Calu3 (cell line): ENCODE data around the gene ECM1. TPM values are rescaled to one million over a fixed set of nuclear protein-coding genes. Genes with fewer than 3 reads are reported as not detected.

Source experiments
- BruUV-seq: library from RNA; stranded (reverse); fragments of 400-500 nt; replicated peaks from 2 replicates; lab custom pipeline; 2021; lab: Mats Ljungman, UMichigan
- CTCF ChIA-PET: fragments of 300-600 bp; sonication (Branson Sonifier 250); formaldehyde crosslinking; loops from one replicate; lab custom pipeline; 2022; ENCODE audit warnings: antibody characterized with exemption; lab: Charles Lee
- DNase-seq: peaks from one replicate; pipeline ENCODE4 v3.0.0; 2022
- H3K27ac Mint-ChIP-seq: one replicate; pipeline ENCODE4 v1.8.0; 2022; ENCODE audit warnings: mixed read lengths; ENCODE audit not compliant: unreplicated experiment
- H3K27me3 Mint-ChIP-seq: one replicate; pipeline ENCODE4 v1.8.0; 2022; ENCODE audit warnings: mixed read lengths; ENCODE audit not compliant: unreplicated experiment
- H3K36me3 Mint-ChIP-seq: one replicate; pipeline ENCODE4 v1.8.0; 2022; ENCODE audit warnings: mild to moderate bottlenecking, moderate library complexity, mixed read lengths; ENCODE audit not compliant: insufficient read depth, unreplicated experiment
- H3K4me1 Mint-ChIP-seq: one replicate; pipeline ENCODE4 v1.8.0; 2022; ENCODE audit warnings: mild to moderate bottlenecking, low read depth, mixed read lengths; ENCODE audit not compliant: unreplicated experiment
- H3K4me3 Mint-ChIP-seq: one replicate; pipeline ENCODE4 v1.8.0; 2022; ENCODE audit warnings: mild to moderate bottlenecking, low read depth, moderate library complexity, mixed read lengths; ENCODE audit not compliant: unreplicated experiment
- H3K9me3 Mint-ChIP-seq: one replicate; pipeline ENCODE4 v1.8.0; 2022; ENCODE audit warnings: low read depth, mixed read lengths; ENCODE audit not compliant: unreplicated experiment
- intact Hi-C: fragments of 100-400 bp; cut with micrococcal nuclease; formaldehyde crosslinking; loops from one replicate; pipeline ENCODE4 v1.10.0; 2022; ENCODE audit not compliant: unreplicated experiment
- total RNA-seq: library from RNA; stranded (reverse); gene quantifications from 2 replicates; pipeline ENCODE4 v1.2.3, GENCODE V29; 2022
- TF ChIP-seq, protein P1 (sequence below): fragments of 200-600 bp; IDR thresholded peaks from one replicate; pipeline ENCODE4 v1.8.0; 2022; ENCODE audit warnings: antibody characterized with exemption; ENCODE audit not compliant: unreplicated experiment

ECM1 gene
- total RNA-seq, 1 experiment from 2014 or later: 1.6 TPM

DNA sequence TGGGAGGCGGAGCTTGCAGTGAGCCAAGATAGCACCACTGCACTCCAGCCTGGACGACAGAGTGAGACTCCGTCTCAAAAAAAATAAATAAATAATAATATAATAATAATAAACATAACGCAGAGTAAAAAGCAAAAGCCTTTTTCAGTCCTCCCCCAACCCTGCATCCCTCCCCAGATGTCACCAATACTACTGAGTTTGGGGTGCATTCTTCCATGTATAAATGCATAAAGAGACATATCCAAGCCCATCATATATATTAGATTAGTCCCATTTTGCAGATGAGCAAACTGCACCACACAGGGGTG lies 40.4 kb downstream of the ECM1 start:
- CTCF ChIA-PET: interaction anchor here (0.6 to 1.4 kb wide), 4 partner anchors 16 to 73 kb away, joined by 3 to 8 read pairs (median 4); no protein-coding TSS in a partner anchor
- Mint-ChIP-seq H3K4me1 (peaks cover 22% of the 10 kb centered on the region), H3K27ac (peak overlapping the region; percentile 73), H3K9me3 (no peaks in the 10 kb centered on the region), H3K4me3 (peak overlapping the region; percentile 75), H3K27me3 (peaks cover 14% of the 10 kb centered on the region), H3K36me3 (peaks cover 70% of the 10 kb centered on the region)
- no TSS peak for BruUV-seq
- DNase-seq: no peak
- intact Hi-C loops: loop anchor here (5.0 kb wide), 2 partner anchors 61 to 86 kb away; partner anchors contain the start of gene TARS2
- TF ChIP-seq, protein P1, sequence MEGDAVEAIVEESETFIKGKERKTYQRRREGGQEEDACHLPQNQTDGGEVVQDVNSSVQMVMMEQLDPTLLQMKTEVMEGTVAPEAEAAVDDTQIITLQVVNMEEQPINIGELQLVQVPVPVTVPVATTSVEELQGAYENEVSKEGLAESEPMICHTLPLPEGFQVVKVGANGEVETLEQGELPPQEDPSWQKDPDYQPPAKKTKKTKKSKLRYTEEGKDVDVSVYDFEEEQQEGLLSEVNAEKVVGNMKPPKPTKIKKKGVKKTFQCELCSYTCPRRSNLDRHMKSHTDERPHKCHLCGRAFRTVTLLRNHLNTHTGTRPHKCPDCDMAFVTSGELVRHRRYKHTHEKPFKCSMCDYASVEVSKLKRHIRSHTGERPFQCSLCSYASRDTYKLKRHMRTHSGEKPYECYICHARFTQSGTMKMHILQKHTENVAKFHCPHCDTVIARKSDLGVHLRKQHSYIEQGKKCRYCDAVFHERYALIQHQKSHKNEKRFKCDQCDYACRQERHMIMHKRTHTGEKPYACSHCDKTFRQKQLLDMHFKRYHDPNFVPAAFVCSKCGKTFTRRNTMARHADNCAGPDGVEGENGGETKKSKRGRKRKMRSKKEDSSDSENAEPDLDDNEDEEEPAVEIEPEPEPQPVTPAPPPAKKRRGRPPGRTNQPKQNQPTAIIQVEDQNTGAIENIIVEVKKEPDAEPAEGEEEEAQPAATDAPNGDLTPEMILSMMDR: no peak

DNA sequence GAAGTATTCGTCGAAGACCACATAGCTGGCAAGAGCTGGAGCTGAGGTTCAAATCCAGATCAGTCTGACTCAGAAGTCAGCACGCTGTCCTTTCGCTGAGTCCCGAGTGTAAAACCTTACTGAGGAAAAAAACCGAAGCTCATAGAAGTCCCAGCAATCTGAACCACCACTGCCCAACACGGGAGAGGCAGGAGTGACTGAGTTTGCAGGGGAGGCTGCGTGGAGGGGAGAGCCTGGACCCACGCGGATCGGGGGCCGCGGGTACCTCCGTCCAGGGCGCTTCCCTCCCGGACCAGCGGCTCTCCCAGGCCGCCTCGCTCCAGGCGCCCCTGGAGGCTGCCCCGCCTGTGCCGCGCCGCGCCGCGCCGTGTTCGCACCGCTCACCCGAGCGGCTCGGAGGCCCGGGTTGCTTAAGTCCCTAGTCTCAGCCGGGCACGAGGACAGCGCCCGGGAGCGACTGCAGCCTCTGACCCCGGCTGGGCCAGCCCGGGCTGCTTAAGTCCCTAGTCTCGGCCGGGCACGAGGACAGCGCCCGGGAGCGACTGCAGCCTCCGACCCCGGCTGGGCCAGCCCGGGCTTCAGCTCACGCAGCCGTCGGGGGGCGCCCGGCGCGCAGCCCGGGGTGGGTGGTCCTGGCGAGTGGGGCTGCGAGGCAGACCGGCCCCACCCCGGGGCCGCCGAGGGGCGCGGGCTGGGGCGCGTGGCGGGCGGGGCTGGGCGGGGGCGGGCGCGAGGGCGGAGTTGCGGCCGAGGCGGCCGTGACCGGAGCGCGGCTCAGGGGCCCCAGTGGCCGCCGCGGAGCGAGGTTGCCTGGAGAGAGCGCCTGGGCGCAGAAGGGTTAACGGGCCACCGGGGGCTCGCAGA lies 41.0 kb downstream of the ECM1 start, which contains the start of gene ADAMTSL4:
Gene ADAMTSL4 (plus strand): TSS at position 777 of the 864 bp plus-strand sequence. CDS start 2,881 bp downstream, outside the sequence.
- intact Hi-C loops: loop anchor here (5.0 kb wide), 2 partner anchors 62 to 87 kb away; partner anchors contain the start of gene TARS2
- H3K9me3 Mint-ChIP-seq: no peaks in the 10 kb centered on the region
- BruUV-seq: no TSS peak
- DNase-seq: peak; percentile 69
- TF ChIP-seq, protein P1: no peak
- peaks cover 72% of the 10 kb centered on the region for H3K36me3 Mint-ChIP-seq
- peaks cover 14% of the 10 kb centered on the region for H3K27me3 Mint-ChIP-seq
- H3K4me3 Mint-ChIP-seq: peak within 1 kb of the TSS; percentile 75
- CTCF ChIA-PET: interaction anchor here (0.5 to 1.4 kb wide), 6 partner anchors 16 to 466 kb away, joined by 3 to 8 read pairs (median 4); no protein-coding TSS in a partner anchor
- peak within 1 kb of the TSS; percentile 73 for H3K27ac Mint-ChIP-seq
- peaks cover 22% of the 10 kb centered on the region for H3K4me1 Mint-ChIP-seq

DNA sequence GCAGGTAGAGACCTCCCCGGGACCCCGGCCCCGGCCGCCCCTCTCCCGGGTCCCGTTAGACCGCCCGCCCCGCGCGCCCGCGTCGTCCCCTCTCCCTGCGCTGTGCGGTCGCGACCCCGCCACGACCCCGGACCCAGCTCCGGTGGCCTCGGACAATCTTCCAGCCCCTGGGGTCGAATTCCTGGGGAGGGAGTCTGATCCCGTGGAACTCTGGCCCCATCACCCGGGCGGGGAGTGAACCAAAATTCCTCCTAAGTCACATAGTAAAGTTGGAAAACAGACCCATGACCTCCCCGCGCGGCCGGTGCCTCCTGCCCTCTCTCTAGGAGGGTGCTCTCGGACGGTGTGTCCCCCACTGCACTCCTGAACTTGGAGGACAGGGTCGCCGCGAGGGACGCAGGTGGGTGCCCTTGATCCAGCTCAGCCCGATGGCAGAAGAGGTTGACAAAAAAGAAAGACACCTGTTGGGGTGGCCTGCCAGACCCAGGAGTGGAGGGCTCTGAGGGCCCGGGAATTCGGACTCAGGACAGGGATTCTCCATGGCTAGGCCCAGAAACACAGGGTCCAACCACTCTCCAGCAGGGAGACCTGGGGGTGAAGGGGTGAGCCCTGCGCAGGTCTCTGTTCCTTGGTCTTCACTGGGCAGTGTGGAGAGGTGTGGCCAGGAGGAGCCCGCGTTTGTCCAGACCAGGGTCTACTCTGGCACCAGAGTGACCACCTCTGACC lies 41.8 kb downstream of the ECM1 start:
- TF ChIP-seq, protein P1: no peak
- BruUV-seq: no TSS peak
- Mint-ChIP-seq H3K9me3 (no peaks in the 10 kb centered on the region), H3K27me3 (peaks cover 14% of the 10 kb centered on the region), H3K27ac (peak overlapping the region; percentile 67), H3K4me1 (peaks cover 22% of the 10 kb centered on the region), H3K36me3 (peaks cover 72% of the 10 kb centered on the region), H3K4me3 (peak overlapping the region; percentile 75)
- intact Hi-C loops: loop anchor here (5.0 kb wide), 2 partner anchors 62 to 87 kb away; partner anchors contain the start of gene TARS2
- CTCF ChIA-PET: interaction anchor here (0.5 to 0.6 kb wide), 2 partner anchors 62 to 466 kb away, joined by 4 to 6 read pairs; no protein-coding TSS in a partner anchor
- DNase-seq: no peak
